Aorta (tissue), 5 donors: ENCODE measurements around the gene GLP2R. TPM values are rescaled to one million over a fixed set of nuclear protein-coding genes. Genes with fewer than 3 reads are reported as not detected.

Source experiments
- ATAC-seq: fragments of 200-7000 bp; cut with Tn5 transposase; one replicate; pipeline ENCODE4 v1.9.1; 2022; ENCODE audit warnings: moderate library complexity; ENCODE audit not compliant: low FRiP score
- DNase-seq, 2 donors: peaks; one replicate each; pipeline ENCODE4 v3.0.0-alpha.2; 2020
- H3K27ac ChIP-seq, 2 donors: one replicate each; pipeline ENCODE4 v1.5.1; 2013; ENCODE audit warnings: low read length in 2 of 2, mild to moderate bottlenecking in 2 of 2, moderate library complexity in 2 of 2, control low read depth in 1 of 2, inconsistent platforms in 1 of 2, low read depth in 1 of 2
- H3K27me3 ChIP-seq, 2 donors: one replicate each; pipeline ENCODE4 v1.6.1; 2013; ENCODE audit warnings: control low read depth in 1 of 2, low read length in 1 of 2, mild to moderate bottlenecking in 1 of 2, moderate library complexity in 1 of 2; ENCODE audit not compliant: insufficient read depth in 2 of 2, control insufficient read depth in 1 of 2
- H3K36me3 ChIP-seq, 2 donors: one replicate each; pipeline ENCODE4 v1.6.1; 2013; ENCODE audit warnings: control low read depth in 1 of 2, low read length in 1 of 2, mild to moderate bottlenecking in 1 of 2; ENCODE audit not compliant: insufficient read depth in 2 of 2, control insufficient read depth in 1 of 2
- H3K4me1 ChIP-seq, 2 donors: one replicate each; pipeline ENCODE4 v1.6.1; 2013; ENCODE audit warnings: low read length in 2 of 2, control low read depth in 1 of 2, mild to moderate bottlenecking in 1 of 2, moderate library complexity in 1 of 2; ENCODE audit not compliant: insufficient read depth in 2 of 2, control insufficient read depth in 1 of 2
- H3K4me3 ChIP-seq, 2 donors: one replicate each; pipeline ENCODE4 v1.5.1; 2013; ENCODE audit warnings: low read length in 2 of 2, control low read depth in 1 of 2, mild to moderate bottlenecking in 1 of 2
- H3K9me3 ChIP-seq: one replicate; pipeline ENCODE4 v1.6.1; 2013; ENCODE audit warnings: mild to moderate bottlenecking, low read length; ENCODE audit not compliant: control insufficient read depth
- WGBS, 2 donors: extraction: QIAGEN DNeasy Blood & Tissue Kit; methylation state at CpG; one replicate each; pipeline ENCODE4 v1.1.7; 2013; 5-methylcytosine and 5-hydroxymethylcytosine counted together
- intact Hi-C, 2 donors: fragments of 100-400 bp; cut with DNase I; formaldehyde crosslinking; loops; one replicate each; pipeline versions ENCODE4 v1.14.2 to v1.15.0; 2022
- polyA plus RNA-seq, 2 donors: library from polyadenylated mRNA; stranded (reverse); fragments of 200-250 nt; gene quantifications; one replicate each; pipeline ENCODE4 v1.2.3, GENCODE V29; 2013
- total RNA-seq, 2 donors: library from RNA; stranded (reverse); fragmentation: NEBNext Ultra II Directional; extraction: Animal tissue kit (Norgen Biotek cat#: 25700); gene quantifications; one replicate each; pipeline ENCODE4 v1.2.1, GENCODE V29; 2021
- donor health status: healthy with polysubstance abuse.
- donor health status: Bipolar disorder and iron deficiency.
- donor health status: DM: no; HTN: no; CAD: no.
- donor health status: DM: no; HTN: no; CAD: no.
- donor health status: DM: yes; HTN: yes; CAD: no.

The GLP2R gene
- total and polyA plus RNA-seq, 4 donors, result 0.61 to 9.7 (median 1.3) TPM; not detected in 1

- ATAC-seq (no peak), DNase-seq (no peak)
- H3K27me3 ChIP-seq, result no peaks in the 10 kb centered on the region
- H3K4me3 ChIP-seq, result no peak overlapping the region
- H3K27ac ChIP-seq, result no peak overlapping the region
- no peaks in the 10 kb centered on the region for H3K9me3 ChIP-seq
- peaks cover 0 to 3% of the 10 kb centered on the region in 2 donors for H3K4me1 ChIP-seq
- H3K36me3 ChIP-seq, result no peaks in the 10 kb centered on the region
- WGBS, 2 donors, result 2 to 3% methylated on average over 3 of the region's 3 CpGs
- intact Hi-C loops, result no loop called here
Measured at GRCh38 chr17:9875441-9875840, 49.7 kb downstream of the GLP2R start.

GRCh38 chr17:9878356-9878755 is 52.6 kb downstream of the GLP2R start:
- DNase-seq (no peak), ATAC-seq (no peak)
- Histone ChIP-seq H3K36me3 (no peaks in the 10 kb centered on the region), H3K27ac (no peak overlapping the region), H3K9me3 (peaks cover 2% of the 10 kb centered on the region), H3K27me3 (no peaks in the 10 kb centered on the region), H3K4me3 (no peak overlapping the region), H3K4me1 (peaks cover 0 to 3% of the 10 kb centered on the region in 2 donors)
- 79 to 85% methylated on average over 3 of the region's 3 CpGs for WGBS, 2 donors
- intact Hi-C loops, result no loop called here

DNA sequence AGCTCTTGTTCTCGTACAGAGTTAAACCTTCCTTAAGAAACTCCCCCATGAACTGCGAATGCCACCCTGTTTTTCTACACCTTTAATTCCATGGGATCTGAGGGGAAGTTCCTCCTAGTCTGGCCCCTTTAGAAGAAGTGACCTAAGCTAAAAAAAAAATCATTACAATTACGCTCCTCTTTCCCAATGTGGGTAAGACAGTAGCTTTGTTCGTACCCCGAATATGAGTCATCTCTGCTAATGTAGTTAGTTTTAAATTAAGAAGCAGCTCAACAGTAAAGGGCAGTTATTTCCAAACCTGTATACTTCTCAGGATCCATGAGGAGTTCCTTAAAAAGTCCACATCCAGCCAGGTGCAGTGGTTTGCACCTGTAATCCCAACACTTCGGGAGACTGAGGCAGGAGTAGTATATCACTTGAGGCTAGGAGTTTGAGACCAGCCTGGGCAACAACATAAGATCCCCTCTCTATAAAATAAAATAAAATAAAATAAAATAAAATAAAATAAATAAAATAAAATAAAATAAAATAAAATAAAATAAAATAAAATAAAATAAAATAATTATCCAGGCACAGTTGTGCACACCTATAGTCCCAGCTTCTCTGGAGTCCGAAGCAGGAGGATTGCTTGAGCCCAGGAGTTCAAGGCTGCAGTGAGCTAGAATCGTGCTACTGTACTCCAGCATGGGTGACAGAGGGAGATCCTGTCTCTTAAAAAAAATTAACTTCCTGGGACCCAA is 53.2 kb downstream of the GLP2R start:
- H3K27me3 ChIP-seq, result no peaks in the 10 kb centered on the region
- peaks cover 0 to 3% of the 10 kb centered on the region in 2 donors for H3K4me1 ChIP-seq
- ATAC-seq (no peak), DNase-seq (no peak)
- intact Hi-C loops, result no loop called here
- H3K9me3 ChIP-seq, result peaks cover 2% of the 10 kb centered on the region
- H3K4me3 ChIP-seq, result no peak overlapping the region
- no peak overlapping the region for H3K27ac ChIP-seq
- no peaks in the 10 kb centered on the region for H3K36me3 ChIP-seq
- WGBS, 2 donors, result 90 to 92% methylated on average over 8 of the region's 8 CpGs

DNA sequence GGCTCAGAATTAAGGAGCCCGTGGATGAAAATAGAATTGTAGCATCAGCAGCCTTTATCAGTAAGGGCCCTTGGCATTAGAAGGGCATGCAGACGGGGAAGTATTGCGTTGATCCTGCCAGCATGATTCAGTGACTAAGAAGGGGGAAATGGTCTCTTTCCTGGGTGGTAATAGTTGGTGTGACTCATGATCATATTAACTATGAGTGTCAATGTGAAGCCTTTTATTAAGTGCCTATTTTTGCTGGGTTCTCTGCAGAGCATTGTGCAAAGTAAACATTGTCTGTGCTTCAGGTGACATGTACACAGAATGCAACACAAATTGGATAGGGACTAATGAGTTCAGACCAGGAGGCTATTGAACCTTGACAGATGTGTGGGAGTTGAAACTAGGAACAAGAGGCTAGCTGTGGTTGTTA is 54.9 kb downstream of the GLP2R start:
- H3K36me3 ChIP-seq, result no peaks in the 10 kb centered on the region
- intact Hi-C loops, result no loop called here
- DNase-seq, result no peak
- WGBS, 2 donors, result 19 to 20% methylated on average over 3 of the region's 3 CpGs
- no peaks in the 10 kb centered on the region for H3K27me3 ChIP-seq
- peaks cover 4% of the 10 kb centered on the region for H3K9me3 ChIP-seq
- no peak for ATAC-seq
- H3K27ac ChIP-seq, result no peak overlapping the region
- peaks cover 0 to under 1% of the 10 kb centered on the region in 2 donors for H3K4me1 ChIP-seq
- H3K4me3 ChIP-seq, result no peak overlapping the region

DNA sequence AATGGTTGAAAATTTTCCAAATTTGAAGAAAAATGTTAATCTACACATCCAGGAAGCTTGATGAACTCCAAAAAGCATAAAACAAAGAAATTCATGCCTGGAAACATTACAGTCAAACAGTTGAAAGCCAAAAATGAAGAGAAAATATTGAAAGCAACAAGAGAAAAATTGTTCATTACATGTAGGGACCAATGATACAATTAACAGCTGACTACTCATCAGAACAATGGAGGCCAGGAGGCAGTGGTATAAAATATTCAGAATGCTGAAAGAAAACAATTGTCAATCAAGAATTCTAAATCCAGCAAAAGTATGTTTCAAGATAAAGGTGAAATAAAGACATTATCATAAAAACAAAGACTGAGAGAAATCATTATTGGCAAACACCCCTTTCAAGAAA is 57.7 kb downstream of the GLP2R start:
- Histone ChIP-seq H3K27ac (no peak overlapping the region), H3K27me3 (no peaks in the 10 kb centered on the region), H3K9me3 (peaks cover 8% of the 10 kb centered on the region), H3K4me3 (no peak overlapping the region), H3K4me1 (no peaks in the 10 kb centered on the region), H3K36me3 (no peaks in the 10 kb centered on the region)
- DNase-seq, result no peak
- intact Hi-C loops, result no loop called here
- no peak for ATAC-seq

DNA sequence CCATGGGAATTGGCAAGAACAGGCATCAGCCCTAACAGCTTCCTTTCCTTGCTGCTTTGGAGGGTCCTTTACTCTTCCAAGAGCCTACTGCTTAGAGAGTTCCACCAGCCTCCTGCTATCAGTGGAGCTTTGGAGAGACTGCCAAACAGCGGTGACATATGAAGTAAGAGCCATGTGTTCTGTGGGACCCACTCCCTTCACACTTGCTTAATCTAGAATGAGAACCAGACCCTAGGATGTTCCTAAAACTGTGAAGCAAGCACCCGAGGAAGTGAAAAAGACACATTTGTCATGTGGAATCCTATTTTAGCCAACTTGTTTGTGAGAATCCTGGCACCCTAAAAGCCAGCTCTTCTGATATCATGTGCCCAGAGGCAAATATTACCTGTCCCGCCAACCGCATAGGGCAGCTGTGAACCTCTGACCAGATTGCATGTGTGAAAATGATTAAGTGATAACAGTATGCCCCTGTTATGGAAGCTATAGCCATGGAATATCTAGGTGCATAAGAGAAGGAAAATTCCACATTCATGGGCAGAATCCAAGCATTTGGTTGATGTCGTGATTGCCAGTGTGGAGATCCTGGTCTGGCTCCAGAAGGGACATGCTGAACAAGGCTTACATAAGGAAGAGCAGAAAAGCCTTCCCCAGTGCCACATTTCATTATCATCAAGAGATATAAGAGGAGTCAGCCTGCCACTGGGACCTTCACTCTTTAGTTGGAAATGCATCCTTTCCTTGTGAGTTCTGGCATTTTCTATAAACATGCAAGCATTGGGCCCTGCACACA is 60.6 kb downstream of the GLP2R start:
- intact Hi-C loops, result no loop called here

GRCh38 chr17:9887508-9887907 is 61.8 kb downstream of the GLP2R start:
- intact Hi-C loops, result no loop called here
- ATAC-seq, result no peak

More for the DNA sequence above, 60.6 kb downstream of the GLP2R start:
- H3K36me3 ChIP-seq, result no peaks in the 10 kb centered on the region
- ATAC-seq, result no peak
- no peak overlapping the region for H3K27ac ChIP-seq
- DNase-seq, result no peak
- 85 to 86% methylated on average over 5 of the region's 5 CpGs for WGBS, 2 donors
- H3K9me3 ChIP-seq, result peaks cover 8% of the 10 kb centered on the region
- no peaks in the 10 kb centered on the region for H3K4me1 ChIP-seq
- H3K4me3 ChIP-seq, result no peak overlapping the region
- no peaks in the 10 kb centered on the region for H3K27me3 ChIP-seq

GRCh38 chr17:9890124-9890523 is 64.4 kb downstream of the GLP2R start:
- H3K4me1 ChIP-seq, result no peaks in the 10 kb centered on the region
- no peak for DNase-seq
- H3K36me3 ChIP-seq, result no peaks in the 10 kb centered on the region
- intact Hi-C loops, result no loop called here
- ATAC-seq, result no peak
- H3K27ac ChIP-seq, result no peak overlapping the region
- no peak overlapping the region for H3K4me3 ChIP-seq
- peaks cover 6% of the 10 kb centered on the region for H3K9me3 ChIP-seq
- no peaks in the 10 kb centered on the region for H3K27me3 ChIP-seq
- 11 to 12% methylated on average over 2 of the region's 2 CpGs for WGBS, 2 donors

More at GRCh38 chr17:9887508-9887907, 61.8 kb downstream of the GLP2R start:
- 84 to 89% methylated on average over 8 of the region's 8 CpGs for WGBS, 2 donors
- Histone ChIP-seq H3K9me3 (peaks cover 6% of the 10 kb centered on the region), H3K4me3 (no peak overlapping the region), H3K27me3 (no peaks in the 10 kb centered on the region), H3K27ac (no peak overlapping the region), H3K4me1 (no peaks in the 10 kb centered on the region), H3K36me3 (no peaks in the 10 kb centered on the region)
- no peak for DNase-seq
